Sigmoid colon (tissue), 7 donors: Measurements from ENCODE around the gene RDX. TPM values are rescaled to one million over a fixed set of nuclear protein-coding genes. Genes with fewer than 3 reads are reported as not detected.

Experiments used
- DNase-seq: peaks from one replicate; pipeline ENCODE4 v3.0.0-alpha.2; 2019
- H3K27ac ChIP-seq, 4 donors: fragments of 200-600 bp; sonication (generic); one replicate each; pipeline ENCODE4 v1.5.1; 2016 to 2019; ENCODE audit warnings: mild to moderate bottlenecking in 1 of 4
- H3K27me3 ChIP-seq, 3 donors: fragments of 200-600 bp; sonication (generic); one replicate each; pipeline ENCODE4 v1.5.1; 2019; ENCODE audit warnings: mild to moderate bottlenecking in 1 of 3
- H3K36me3 ChIP-seq, 4 donors: fragments of 200-600 bp; sonication (generic); one replicate each; pipeline ENCODE4 v1.5.1; 2016 to 2019
- H3K4me1 ChIP-seq, 4 donors: fragments of 200-600 bp; sonication (generic); one replicate each; pipeline ENCODE4 v1.5.1; 2017 to 2019
- H3K4me3 ChIP-seq, 4 donors: fragments of 200-600 bp; sonication (generic); one replicate each; pipeline ENCODE4 v1.5.1; 2017 to 2019; ENCODE audit warnings: mild to moderate bottlenecking in 2 of 4, moderate library complexity in 1 of 4
- H3K9me3 ChIP-seq, 4 donors: fragments of 200-600 bp in 3 of 4; sonication (generic) in 3 of 4; one replicate each; pipeline versions ENCODE4 v1.5.1 to v1.6.1; 2013 to 2019
- EP300 ChIP-seq, 4 donors: sonication (generic); formaldehyde crosslinking; IDR thresholded peaks; one replicate each; pipeline ENCODE4 v1.6.1; 2017; ENCODE audit warnings: antibody characterized with exemption in 4 of 4
- POLR2A ChIP-seq, 2 donors: fragments of 450-650 bp; IDR thresholded peaks; one replicate each; pipeline ENCODE4 v1.6.1; 2016; ENCODE audit warnings: antibody characterized with exemption in 2 of 2, mild to moderate bottlenecking in 2 of 2, moderate library complexity in 2 of 2
- POLR2AphosphoS5 ChIP-seq, 4 donors: sonication (generic); formaldehyde crosslinking; IDR thresholded peaks; one replicate each; pipeline ENCODE4 v1.6.1; 2017; ENCODE audit warnings: antibody characterized with exemption in 4 of 4
- WGBS, 2 donors: extraction: QIAGEN DNeasy Blood & Tissue Kit; methylation state at CpG; one replicate each; pipeline ENCODE4 v1.1.7; 2013; 5-methylcytosine and 5-hydroxymethylcytosine counted together
- intact Hi-C: fragments of 100-400 bp; cut with DNase I; formaldehyde crosslinking; loops from one replicate; pipeline ENCODE4 v1.15.1; 2023
- polyA plus RNA-seq, 3 donors: library from polyadenylated mRNA; stranded (reverse); fragments of 200-250 nt; gene quantifications; one replicate each; pipeline ENCODE4 v1.2.3, GENCODE V29; 2013
- total RNA-seq, 4 donors: library from RNA; depleted of rRNA; stranded (reverse); fragments of >200 nt; gene quantifications; one replicate each; pipeline ENCODE4 v1.1.0, GENCODE V29; 2016
- TF ChIP-seq, protein P1 (sequence below), 4 experiments: fragments of 450-650 bp in 3 of 4; fragments of 200-600 bp in 1 of 4; IDR thresholded peaks; one replicate each; pipeline ENCODE4 v1.5.1; 2016 to 2019; ENCODE audit warnings: antibody characterized with exemption in 4 of 4, mild to moderate bottlenecking in 3 of 4, moderate library complexity in 2 of 4
- donor health status: healthy with polysubstance abuse.
- donor health status: Bipolar disorder and iron deficiency.
- donor health status: healthy.

The RDX gene
- total and polyA plus RNA-seq, 7 donors, result 7.9 to 160 (median 55.6) TPM

DNA sequence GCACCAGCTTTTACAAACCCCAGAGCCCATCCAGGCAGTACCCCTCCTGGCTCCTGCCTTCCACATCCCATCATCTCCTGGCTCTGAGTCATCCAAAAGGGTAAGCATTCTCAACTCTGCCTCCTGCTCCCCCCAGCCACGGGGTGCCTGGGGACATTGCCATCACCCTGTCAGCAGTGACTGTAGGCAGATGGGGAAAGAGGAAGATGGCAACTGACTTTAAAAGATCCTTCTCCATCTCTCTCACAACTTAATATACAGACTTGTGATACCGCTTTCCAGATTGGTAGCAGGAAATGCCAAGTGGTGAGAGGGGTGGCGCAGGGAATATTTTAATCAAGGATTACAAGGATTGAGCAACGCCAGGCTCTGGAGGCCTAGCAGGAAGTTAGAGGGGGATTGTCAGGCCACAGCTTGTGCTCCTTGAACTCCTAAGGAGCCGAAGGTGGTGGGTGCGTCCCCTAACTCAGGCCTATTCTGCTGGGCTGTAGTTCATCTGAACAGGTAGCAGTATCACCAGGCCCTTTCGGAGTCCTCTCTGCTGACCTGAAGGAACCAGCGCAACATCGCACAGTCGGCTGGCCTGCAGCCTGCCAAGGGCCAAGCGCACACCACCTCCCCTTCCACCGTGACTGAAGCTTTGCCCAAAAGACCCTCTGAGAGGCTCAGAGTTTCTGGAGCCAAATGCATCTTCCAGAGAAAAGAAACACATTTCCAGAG, 119.9 kb downstream of the RDX start:
- TF ChIP-seq EP300 (IDR thresholded peaks at IDR 0.05), result no peak
- TF ChIP-seq POLR2AphosphoS5 (IDR thresholded peaks at IDR 0.05), result no peak
- TF ChIP-seq, protein P1, sequence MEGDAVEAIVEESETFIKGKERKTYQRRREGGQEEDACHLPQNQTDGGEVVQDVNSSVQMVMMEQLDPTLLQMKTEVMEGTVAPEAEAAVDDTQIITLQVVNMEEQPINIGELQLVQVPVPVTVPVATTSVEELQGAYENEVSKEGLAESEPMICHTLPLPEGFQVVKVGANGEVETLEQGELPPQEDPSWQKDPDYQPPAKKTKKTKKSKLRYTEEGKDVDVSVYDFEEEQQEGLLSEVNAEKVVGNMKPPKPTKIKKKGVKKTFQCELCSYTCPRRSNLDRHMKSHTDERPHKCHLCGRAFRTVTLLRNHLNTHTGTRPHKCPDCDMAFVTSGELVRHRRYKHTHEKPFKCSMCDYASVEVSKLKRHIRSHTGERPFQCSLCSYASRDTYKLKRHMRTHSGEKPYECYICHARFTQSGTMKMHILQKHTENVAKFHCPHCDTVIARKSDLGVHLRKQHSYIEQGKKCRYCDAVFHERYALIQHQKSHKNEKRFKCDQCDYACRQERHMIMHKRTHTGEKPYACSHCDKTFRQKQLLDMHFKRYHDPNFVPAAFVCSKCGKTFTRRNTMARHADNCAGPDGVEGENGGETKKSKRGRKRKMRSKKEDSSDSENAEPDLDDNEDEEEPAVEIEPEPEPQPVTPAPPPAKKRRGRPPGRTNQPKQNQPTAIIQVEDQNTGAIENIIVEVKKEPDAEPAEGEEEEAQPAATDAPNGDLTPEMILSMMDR (IDR thresholded peaks at IDR 0.05), result no peak
- TF ChIP-seq POLR2A (IDR thresholded peaks at IDR 0.05), result no peak
- WGBS, 2 donors, result 89 to 90% methylated on average over 12 of the region's 12 CpGs
- H3K27ac ChIP-seq, result no peak overlapping the region
- DNase-seq, result no peak
- no peaks in the 10 kb centered on the region for H3K36me3 ChIP-seq
- no peaks in the 10 kb centered on the region for H3K27me3 ChIP-seq
- no peak overlapping the region for H3K4me3 ChIP-seq
- H3K4me1 ChIP-seq, result peaks cover 0 to 28% (median 20%) of the 10 kb centered on the region in 4 donors
- no peaks in the 10 kb centered on the region for H3K9me3 ChIP-seq
- intact Hi-C loops, result no loop called here

DNA sequence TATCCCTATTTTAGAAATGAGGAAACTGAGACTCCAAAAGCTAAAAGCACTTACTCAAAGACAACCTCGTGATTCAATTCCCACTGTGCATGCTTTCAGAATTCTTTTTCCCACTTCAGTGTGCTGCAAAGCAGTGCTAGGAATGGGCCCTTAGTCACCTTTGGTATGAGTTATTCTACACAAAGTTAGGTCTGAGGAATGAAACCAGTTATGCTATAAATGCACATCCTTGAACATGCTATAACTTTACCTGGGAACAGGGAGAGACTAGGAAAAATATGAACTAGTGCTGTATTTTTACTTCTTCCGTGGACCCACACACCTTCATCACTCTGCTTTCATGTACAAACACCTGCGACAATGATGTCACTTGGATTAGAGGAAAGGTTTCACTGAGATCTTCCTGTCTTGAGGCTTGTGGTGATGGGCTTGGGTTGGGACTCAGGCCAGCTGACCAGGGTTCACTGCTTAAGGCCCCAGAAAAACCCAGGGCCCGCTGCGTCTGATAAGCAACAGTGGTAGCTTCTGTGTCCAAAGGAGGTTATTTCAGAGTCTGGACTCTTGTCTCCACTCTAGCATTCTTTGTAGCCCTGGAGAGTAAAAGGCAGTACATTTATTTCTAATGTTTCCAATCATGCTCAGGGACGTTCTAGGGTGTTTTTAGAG, 121.6 kb downstream of the RDX start:
- no peak for TF ChIP-seq EP300 (IDR thresholded peaks at IDR 0.05)
- TF ChIP-seq POLR2A (IDR thresholded peaks at IDR 0.05), result no peak
- no peak for TF ChIP-seq POLR2AphosphoS5 (IDR thresholded peaks at IDR 0.05)
- TF ChIP-seq, protein P1 (IDR thresholded peaks at IDR 0.05), result no peak
- Histone ChIP-seq H3K4me3 (no peak overlapping the region), H3K27me3 (no peaks in the 10 kb centered on the region), H3K4me1 (peaks cover 0 to 28% (median 20%) of the 10 kb centered on the region in 4 donors), H3K9me3 (no peaks in the 10 kb centered on the region), H3K27ac (peak overlapping the region in 1 of 4 donors; percentile 27), H3K36me3 (no peaks in the 10 kb centered on the region)
- intact Hi-C loops, result no loop called here
- 77 to 81% methylated on average over 6 of the region's 6 CpGs for WGBS, 2 donors
- no peak for DNase-seq

DNA sequence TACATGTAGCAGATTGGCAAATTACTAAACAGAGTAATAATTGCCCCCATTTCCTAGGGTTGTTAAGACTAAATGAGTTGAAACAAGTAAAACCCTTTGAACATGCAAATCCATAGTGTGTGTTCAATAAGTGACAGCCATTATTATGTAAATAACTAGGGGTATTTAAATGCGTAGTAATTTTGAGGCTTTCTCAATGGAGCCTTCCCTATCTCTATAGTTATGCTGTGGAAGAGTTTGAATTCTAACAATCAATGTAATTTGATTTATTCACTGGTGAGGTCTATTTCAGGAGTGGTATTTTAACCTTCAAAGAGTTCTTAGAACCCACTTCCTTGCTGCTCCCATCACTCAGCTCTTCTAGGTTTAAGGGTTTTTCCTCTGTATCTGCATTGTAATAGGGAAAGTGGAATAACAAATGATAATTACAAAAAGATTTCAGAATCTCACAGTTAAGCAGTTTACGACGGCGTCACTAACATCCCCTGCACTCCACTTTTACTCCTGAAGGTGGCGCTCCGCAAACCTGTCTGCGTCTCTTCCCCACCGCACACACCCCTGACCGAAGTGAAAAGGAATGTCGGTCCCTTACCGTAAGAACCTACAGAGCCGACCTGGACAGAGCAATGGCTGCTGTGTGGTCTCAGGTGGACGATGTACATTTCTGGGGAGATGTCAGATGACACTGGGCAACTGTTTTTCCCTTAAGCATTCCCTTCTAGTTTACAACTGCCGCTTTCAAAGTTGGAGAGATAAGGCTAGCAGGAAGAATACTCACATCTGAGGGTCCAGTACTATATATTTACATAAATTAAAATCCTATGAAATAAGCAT, 122.4 kb downstream of the RDX start:
- no peak overlapping the region for H3K4me3 ChIP-seq
- H3K36me3 ChIP-seq, result no peaks in the 10 kb centered on the region
- intact Hi-C loops, result no loop called here
- peaks cover 0 to 28% (median 20%) of the 10 kb centered on the region in 4 donors for H3K4me1 ChIP-seq
- WGBS, 2 donors, result 8 to 13% methylated on average over 14 of the region's 14 CpGs
- no peaks in the 10 kb centered on the region for H3K9me3 ChIP-seq
- peak overlapping the region in 1 of 4 donors; percentile 27 for H3K27ac ChIP-seq
- TF ChIP-seq, protein P1 (IDR thresholded peaks at IDR 0.05), result peak in 3 of 4 experiments; percentile 37 to 67 (median 58)
- TF ChIP-seq POLR2A (IDR thresholded peaks at IDR 0.05), result no peak
- H3K27me3 ChIP-seq, result no peaks in the 10 kb centered on the region
- DNase-seq, result peak; percentile 74

DNA sequence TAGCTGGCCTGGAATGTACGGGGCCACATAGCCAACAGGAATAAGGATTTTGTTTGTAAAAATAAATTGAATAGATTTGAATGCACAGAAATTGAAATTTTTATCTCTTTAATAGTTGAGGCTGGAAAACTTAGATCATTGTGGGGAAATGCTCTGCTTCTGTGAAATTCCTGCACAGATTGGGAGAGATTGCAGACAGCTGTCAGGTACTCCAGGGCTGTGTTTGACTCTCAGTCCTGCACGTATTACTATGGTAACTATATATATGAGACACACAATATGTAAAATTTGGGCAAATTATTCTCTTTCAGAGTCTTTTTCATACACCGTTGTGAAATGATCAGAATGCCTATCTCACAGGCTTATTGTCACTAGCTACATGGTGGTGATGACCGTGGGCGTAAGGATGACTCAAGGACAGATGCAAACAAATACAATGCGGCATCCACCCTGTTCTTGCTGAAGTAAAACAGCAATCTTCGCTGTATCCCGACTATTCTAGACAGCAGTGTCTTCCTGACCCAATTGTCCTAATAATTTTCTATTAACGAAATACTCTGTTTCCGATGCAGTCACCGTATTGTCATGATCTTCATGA, 123.8 kb downstream of the RDX start:
- H3K4me3 ChIP-seq, result no peak overlapping the region
- TF ChIP-seq, protein P1 (IDR thresholded peaks at IDR 0.05), result no peak
- TF ChIP-seq POLR2AphosphoS5 (IDR thresholded peaks at IDR 0.05) (no peak), POLR2A (IDR thresholded peaks at IDR 0.05) (no peak), EP300 (IDR thresholded peaks at IDR 0.05) (no peak)
- H3K27ac ChIP-seq, result no peak overlapping the region

More for the DNA sequence above, 123.8 kb downstream of the RDX start:
- Histone ChIP-seq H3K36me3 (no peaks in the 10 kb centered on the region), H3K4me1 (peaks cover 0 to 28% (median 20%) of the 10 kb centered on the region in 4 donors), H3K27me3 (no peaks in the 10 kb centered on the region), H3K9me3 (no peaks in the 10 kb centered on the region)
- DNase-seq, result no peak
- 84 to 95% methylated on average over 11 of the region's 11 CpGs for WGBS, 2 donors
- intact Hi-C loops, result no loop called here
